ENCODE data around the gene PCLO. TPM values are rescaled to one million over a fixed set of nuclear protein-coding genes. Genes with fewer than 3 reads are reported as not detected.

The PCLO gene
- total and polyA plus RNA-seq, 2 of the 8 experiments (the other 6 are each of a cell fraction or from before 2014, with no cell fraction given), result 1.5 to 3.2 TPM

GRCh38 chr7:83173664-83174063 is 11.0 kb upstream of the PCLO start (continued):
- TF ChIP-seq CHD7 (IDR thresholded peaks at IDR 0.05; ENCODE audit: insufficient replicate concordance, low read length) (no peak), KDM1A (IDR thresholded peaks at IDR 0.05; ENCODE audit: borderline replicate concordance, low read length) (peak; percentile 52; the same call in 1 of the 2 replicates)
